CD4-positive, CD25-positive, alpha-beta regulatory T cell (primary cell): ENCODE measurements around the gene EML4. TPM values are rescaled to one million over a fixed set of nuclear protein-coding genes. Genes with fewer than 3 reads are reported as not detected.

Experiments
- ATAC-seq, 2 donors: fragments of 150-1000 bp; cut with Tn5 transposase; one replicate each; pipeline ENCODE4 v1.10.0; 2021; ENCODE audit warnings: low read depth in 2 of 2, moderate number of reproducible peaks in 2 of 2, moderate library complexity in 1 of 2
- DNase-seq, 3 donors: peaks; one replicate each; pipeline versions ENCODE4 v3.0.0 to v3.0.0-alpha.2; 2012 to 2022; ENCODE audit warnings: mixed read lengths in 1 of 3
- H3K27ac ChIP-seq: one replicate; pipeline ENCODE4 v1.7.0; 2013; ENCODE audit warnings: mild to moderate bottlenecking, low read length; ENCODE audit not compliant: insufficient read depth, poor library complexity, severe bottlenecking
- H3K27me3 ChIP-seq: one replicate; pipeline ENCODE4 v1.7.0; 2013; ENCODE audit warnings: low read length; ENCODE audit not compliant: control insufficient read depth, insufficient read depth
- H3K36me3 ChIP-seq: one replicate; pipeline ENCODE4 v1.7.0; 2013; ENCODE audit warnings: mild to moderate bottlenecking, low read length, moderate library complexity; ENCODE audit not compliant: control insufficient read depth, insufficient read depth
- H3K4me1 ChIP-seq: 2 replicates; pipeline ENCODE4 v1.7.0; 2013; ENCODE audit warnings: mild to moderate bottlenecking, low read length; ENCODE audit not compliant: insufficient read depth, control insufficient read depth, poor library complexity, severe bottlenecking
- H3K4me3 ChIP-seq: one replicate; pipeline ENCODE4 v1.7.0; 2013; ENCODE audit warnings: low read depth, mild to moderate bottlenecking, low read length, moderate library complexity
- H3K9me3 ChIP-seq, 2 experiments: 1 replicate in 1 of 2; 2 replicates in 1 of 2; pipeline ENCODE4 v1.7.0; 2013; ENCODE audit warnings: low read length in 2 of 2, mild to moderate bottlenecking in 1 of 2, moderate library complexity in 1 of 2; ENCODE audit not compliant: control insufficient read depth in 2 of 2
- H3K27ac Mint-ChIP-seq, 3 donors: one replicate each; pipeline ENCODE4 v1.8.0; 2020 to 2022; ENCODE audit warnings: mild to moderate bottlenecking in 3 of 3, mixed read lengths in 3 of 3, moderate library complexity in 2 of 3
- H3K27me3 Mint-ChIP-seq: one replicate; pipeline ENCODE4 v1.8.0; 2022; ENCODE audit warnings: mild to moderate bottlenecking, mixed read lengths
- H3K36me3 Mint-ChIP-seq: one replicate; pipeline ENCODE4 v1.8.0; 2020; ENCODE audit warnings: mixed read lengths
- H3K4me1 Mint-ChIP-seq, 4 donors: one replicate each; pipeline ENCODE4 v1.8.0; 2020 to 2022; ENCODE audit warnings: mixed read lengths in 4 of 4, mild to moderate bottlenecking in 1 of 4
- H3K4me3 Mint-ChIP-seq, 4 donors: one replicate each; pipeline ENCODE4 v1.8.0; 2020 to 2022; ENCODE audit warnings: mild to moderate bottlenecking in 4 of 4, mixed read lengths in 4 of 4, moderate library complexity in 3 of 4
- H3K9me3 Mint-ChIP-seq, 7 donors: one replicate each; pipeline ENCODE4 v1.8.0; 2020 to 2022; ENCODE audit warnings: mixed read lengths in 7 of 7, mild to moderate bottlenecking in 3 of 7, moderate library complexity in 2 of 7
- polyA plus RNA-seq, 4 donors: library from polyadenylated mRNA; unstranded; fragments of 300-500 nt; fragmentation: Illumina TruSeq; gene quantifications; one replicate each; pipeline ENCODE4 v1.2.3, GENCODE V29; 2021
- total RNA-seq: library from RNA; stranded (reverse); gene quantifications from one replicate; pipeline ENCODE4 v1.2.3, GENCODE V29; 2022

The EML4 gene
- total and polyA plus RNA-seq, 5 donors from 2014 or later: 83.7 to 293 (median 90.1) TPM

- Mint-ChIP-seq H3K9me3 (no peaks in the 10 kb centered on the region), H3K4me1 (peaks cover 53 to 89% (median 71%) of the 10 kb centered on the region in 4 donors), H3K27me3 (no peaks in the 10 kb centered on the region), H3K4me3 (peak overlapping the region; percentile 67 to 78 (median 72)), H3K36me3 (peaks cover 5% of the 10 kb centered on the region), H3K27ac (peak overlapping the region; percentile 57 to 97 (median 83))
- Histone ChIP-seq H3K9me3 (no peaks in the 10 kb centered on the region), H3K4me1 (peaks cover 87% of the 10 kb centered on the region), H3K27me3 (no peaks in the 10 kb centered on the region), H3K4me3 (peak overlapping the region; percentile 72), H3K27ac (peak overlapping the region; percentile 60), H3K36me3 (peaks cover 6% of the 10 kb centered on the region)
- DNase-seq (peak in 1 of 3 donors; percentile 24), ATAC-seq (peak; percentile 52)
These were observed 23.8 kb downstream of the EML4 start for GRCh38 chr2:42192652-42193566.

GRCh38 chr2:42193722-42194187, 24.6 kb downstream of the EML4 start:
- Mint-ChIP-seq H3K9me3 (no peaks in the 10 kb centered on the region), H3K36me3 (peaks cover 13% of the 10 kb centered on the region), H3K27me3 (no peaks in the 10 kb centered on the region), H3K27ac (peak overlapping the region; percentile 37 to 97 (median 74)), H3K4me3 (peak overlapping the region; percentile 67 to 78 (median 72)), H3K4me1 (peaks cover 60 to 90% (median 74%) of the 10 kb centered on the region in 4 donors)
- Histone ChIP-seq H3K27me3 (no peaks in the 10 kb centered on the region), H3K4me1 (peaks cover 90% of the 10 kb centered on the region), H3K36me3 (peaks cover 4% of the 10 kb centered on the region), H3K9me3 (no peaks in the 10 kb centered on the region), H3K27ac (peak overlapping the region; percentile 60), H3K4me3 (peak overlapping the region; percentile 72)
- ATAC-seq (no peak), DNase-seq (no peak)

- H3K9me3 Mint-ChIP-seq: no peaks in the 10 kb centered on the region
- Histone ChIP-seq H3K36me3 (peaks cover 4% of the 10 kb centered on the region), H3K4me1 (peaks cover 91% of the 10 kb centered on the region), H3K4me3 (no peak overlapping the region), H3K9me3 (no peaks in the 10 kb centered on the region), H3K27me3 (no peaks in the 10 kb centered on the region), H3K27ac (peak overlapping the region; percentile 60)
- H3K27ac Mint-ChIP-seq: peak overlapping the region in 1 of 3 donors; percentile 76
- no peaks in the 10 kb centered on the region for H3K27me3 Mint-ChIP-seq
- peak overlapping the region in 1 of 4 donors; percentile 49 for H3K4me3 Mint-ChIP-seq
- DNase-seq (no peak), ATAC-seq (no peak)
- H3K36me3 Mint-ChIP-seq: peaks cover 16% of the 10 kb centered on the region
- H3K4me1 Mint-ChIP-seq: peaks cover 63 to 90% (median 77%) of the 10 kb centered on the region in 4 donors
These were observed 25.3 kb downstream of the EML4 start for GRCh38 chr2:42194428-42194827.

- H3K4me3 Mint-ChIP-seq: no peak overlapping the region
- H3K27me3 ChIP-seq: no peaks in the 10 kb centered on the region
- DNase-seq (no peak), ATAC-seq (no peak)
- H3K27ac Mint-ChIP-seq: no peak overlapping the region
- no peaks in the 10 kb centered on the region for H3K9me3 Mint-ChIP-seq
- H3K4me3 ChIP-seq: no peak overlapping the region
- H3K27ac ChIP-seq: no peak overlapping the region
- H3K27me3 Mint-ChIP-seq: no peaks in the 10 kb centered on the region
- no peaks in the 10 kb centered on the region for H3K9me3 ChIP-seq
- peaks cover 58 to 89% (median 77%) of the 10 kb centered on the region in 4 donors for H3K4me1 Mint-ChIP-seq
- H3K36me3 ChIP-seq: peaks cover 4% of the 10 kb centered on the region
- peaks cover 12% of the 10 kb centered on the region for H3K36me3 Mint-ChIP-seq
- H3K4me1 ChIP-seq: peaks cover 88% of the 10 kb centered on the region
These were observed 26.4 kb downstream of the EML4 start for GRCh38 chr2:42195559-42195958.

- DNase-seq (no peak), ATAC-seq (no peak)
- Mint-ChIP-seq H3K27me3 (no peaks in the 10 kb centered on the region), H3K9me3 (no peaks in the 10 kb centered on the region), H3K4me3 (no peak overlapping the region), H3K4me1 (peaks cover 56 to 89% (median 76%) of the 10 kb centered on the region in 4 donors), H3K36me3 (peaks cover 12% of the 10 kb centered on the region), H3K27ac (no peak overlapping the region)
- Histone ChIP-seq H3K36me3 (peaks cover 4% of the 10 kb centered on the region), H3K4me3 (peak overlapping the region; percentile 16), H3K27me3 (no peaks in the 10 kb centered on the region), H3K27ac (no peak overlapping the region), H3K4me1 (peaks cover 90% of the 10 kb centered on the region), H3K9me3 (no peaks in the 10 kb centered on the region)
These were observed 26.9 kb downstream of the EML4 start for GRCh38 chr2:42196070-42196402.

- Histone ChIP-seq H3K9me3 (no peaks in the 10 kb centered on the region), H3K4me1 (peaks cover 86% of the 10 kb centered on the region), H3K27me3 (no peaks in the 10 kb centered on the region), H3K4me3 (peak overlapping the region; percentile 16), H3K36me3 (peaks cover 4% of the 10 kb centered on the region), H3K27ac (no peak overlapping the region)
- Mint-ChIP-seq H3K4me3 (peak overlapping the region; percentile 9 to 70 (median 16)), H3K27ac (peak overlapping the region; percentile 19 to 66 (median 62)), H3K9me3 (no peaks in the 10 kb centered on the region), H3K4me1 (peaks cover 56 to 89% (median 76%) of the 10 kb centered on the region in 4 donors), H3K27me3 (no peaks in the 10 kb centered on the region), H3K36me3 (peaks cover 16% of the 10 kb centered on the region)
- ATAC-seq: peak; percentile 73 to 78
- peak; percentile 13 to 67 (median 66) for DNase-seq
These were observed 27.5 kb downstream of the EML4 start for GRCh38 chr2:42196403-42197267.

- Mint-ChIP-seq H3K27me3 (no peaks in the 10 kb centered on the region), H3K4me1 (peaks cover 57 to 85% (median 76%) of the 10 kb centered on the region in 4 donors), H3K4me3 (peak overlapping the region in 1 of 4 donors; percentile 56), H3K27ac (peak overlapping the region in 2 of 3 donors; percentile 37 to 76), H3K9me3 (no peaks in the 10 kb centered on the region), H3K36me3 (peaks cover 22% of the 10 kb centered on the region)
- no peaks in the 10 kb centered on the region for H3K27me3 ChIP-seq
- ATAC-seq (no peak), DNase-seq (no peak)
- no peak overlapping the region for H3K4me3 ChIP-seq
- H3K36me3 ChIP-seq: peaks cover 5% of the 10 kb centered on the region
- peaks cover 74% of the 10 kb centered on the region for H3K4me1 ChIP-seq
- H3K9me3 ChIP-seq: no peaks in the 10 kb centered on the region
- H3K27ac ChIP-seq: no peak overlapping the region
These were observed 28.6 kb downstream of the EML4 start for GRCh38 chr2:42197792-42198191.
